ENCODE results near the gene UBL5.
A peak's percentile ranks its signal among the peaks of the same experiment; 100 is the strongest.
"Not testable (repeated sequence)": the region's sequence is repeated elsewhere in the genome, so short reads cannot be mapped to it uniquely, and the experiment has no call there.

UBL5 gene

DNA sequence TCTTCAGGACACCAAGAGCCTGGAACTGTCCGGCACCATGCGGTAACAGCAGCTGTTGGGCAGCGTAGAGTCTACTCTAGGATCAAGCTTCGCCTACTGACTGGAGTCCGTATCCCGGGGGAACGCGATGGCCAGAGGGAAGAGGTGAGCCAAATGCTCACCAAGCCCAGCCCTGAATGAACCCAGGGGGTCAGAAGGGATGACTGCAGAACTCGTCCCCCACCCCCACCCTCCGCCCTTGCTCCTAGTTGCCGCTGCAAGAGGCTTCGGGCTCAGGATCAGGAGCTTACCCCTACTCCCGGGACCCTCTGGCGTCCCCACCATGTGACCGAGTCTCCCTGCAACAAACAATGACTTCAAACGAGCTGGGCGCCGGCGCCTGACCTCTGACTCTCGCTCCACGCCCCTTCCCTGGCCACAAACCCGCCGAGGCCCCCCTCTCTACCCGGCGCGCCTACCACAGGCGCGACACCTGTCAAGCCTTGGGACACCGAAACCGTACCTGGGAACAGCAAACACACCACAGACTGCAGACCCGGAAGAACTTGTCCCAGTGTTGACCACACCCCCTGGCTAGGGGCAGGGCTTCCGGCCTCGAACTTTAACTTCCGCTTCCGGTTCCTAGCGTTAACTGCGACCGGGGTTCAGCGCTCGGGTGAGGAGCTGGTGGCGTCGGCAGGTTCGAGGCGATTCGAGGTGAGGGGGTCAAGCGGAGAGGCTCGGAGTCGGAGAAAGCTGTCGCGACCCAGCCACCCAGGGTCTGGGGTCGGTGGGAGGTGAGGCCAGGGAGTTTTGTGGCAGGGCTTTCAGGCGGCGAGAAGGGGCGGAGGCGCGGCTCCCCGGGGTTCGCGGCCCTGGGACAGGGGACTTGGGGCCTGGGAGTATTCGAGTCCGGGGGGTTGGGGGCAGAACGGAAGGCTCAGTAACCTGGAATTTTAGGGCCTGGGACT, at the start of gene UBL5:
TSS of gene UBL5 (plus strand) at position 630 of the 950 bp plus-strand sequence. CDS start 420 bp downstream, outside the sequence.
- peak; percentile 91 for DNase-seq

DNA sequence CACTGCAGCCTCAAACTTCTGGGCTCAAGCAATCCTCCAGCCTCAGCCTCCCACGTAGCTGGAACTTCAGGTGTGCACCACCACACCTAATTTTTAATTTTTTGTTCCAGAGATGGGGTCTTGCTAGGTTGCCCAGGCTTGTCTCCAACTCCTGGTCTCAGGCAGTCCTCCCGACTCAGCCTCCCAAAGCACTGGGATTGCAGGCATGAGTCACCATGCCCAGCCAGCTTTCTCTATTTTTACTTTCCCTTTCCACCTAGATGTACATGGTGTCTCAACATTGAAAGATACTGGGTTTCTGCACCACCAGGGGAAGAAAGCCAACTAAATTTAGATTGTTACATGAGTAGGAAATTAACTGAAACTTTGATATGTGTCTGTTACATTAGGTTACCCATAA, 45.4 kb upstream of the UBL5 start:
- DNase-seq, result no peak

DNA sequence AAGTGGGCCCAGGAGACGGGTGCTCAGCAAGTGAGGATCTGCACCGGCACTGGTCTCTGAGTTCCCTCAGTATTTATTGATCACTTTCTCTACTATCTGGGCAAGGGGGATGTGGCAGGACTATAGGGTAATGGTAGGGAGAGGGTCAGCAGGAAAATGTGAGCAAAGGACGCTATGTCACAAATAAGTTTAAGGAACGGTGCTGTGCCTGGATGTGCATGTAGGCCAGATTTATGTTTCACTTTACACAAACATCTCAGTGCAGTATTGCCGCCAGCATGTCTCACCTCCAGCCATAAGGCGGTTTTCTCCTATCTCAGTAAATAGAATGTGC, 43.6 kb upstream of the UBL5 start:
- DNase-seq, result not testable (repeated sequence)

DNA sequence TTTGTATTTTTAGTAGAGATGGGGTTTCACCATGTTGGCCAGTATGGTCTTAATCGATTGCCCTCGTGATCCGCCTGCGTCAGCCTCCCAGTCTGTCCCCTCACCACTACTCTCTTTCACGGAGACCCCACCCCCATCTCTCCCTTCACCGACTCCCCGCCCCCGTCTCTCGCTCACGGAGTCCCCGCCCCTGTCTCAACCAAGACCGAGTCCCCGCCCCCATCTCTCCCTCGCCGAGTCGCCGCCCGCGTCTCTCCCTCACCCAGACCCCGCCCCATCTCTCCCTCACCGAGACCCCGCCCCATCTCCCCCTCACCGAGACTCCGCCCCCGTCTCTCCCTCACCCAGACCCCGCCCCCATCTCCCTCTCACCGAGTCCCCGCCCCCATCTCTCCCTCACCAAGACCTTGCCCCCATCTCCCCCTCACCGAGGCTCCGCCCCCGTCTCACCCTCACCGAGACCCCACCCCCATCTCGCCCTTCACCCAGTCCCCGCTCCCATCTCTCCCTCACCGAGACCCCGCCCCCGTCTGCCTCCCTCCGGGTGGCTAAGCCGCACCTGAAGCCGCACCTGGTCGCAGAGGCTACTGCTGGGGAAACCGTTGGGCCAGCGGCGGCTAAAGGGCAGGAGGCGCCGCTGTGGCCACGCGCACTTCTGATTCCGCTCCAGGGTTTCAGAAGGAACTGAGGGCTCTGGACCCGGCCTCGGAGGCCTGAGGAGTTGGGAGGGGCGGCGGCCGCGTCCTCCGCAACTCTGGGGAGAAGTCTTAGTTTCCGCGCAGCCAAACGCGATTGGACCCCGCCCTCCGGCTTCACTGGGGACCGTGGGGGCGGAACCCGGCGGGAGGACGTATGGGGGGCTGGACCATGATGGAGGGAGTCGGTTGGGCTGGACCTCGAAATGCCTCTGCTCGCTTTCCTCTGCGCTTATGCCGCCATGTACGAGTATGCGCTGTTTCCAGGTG, 42.1 kb upstream of the UBL5 start:
- DNase-seq, result peak; percentile 98

DNA sequence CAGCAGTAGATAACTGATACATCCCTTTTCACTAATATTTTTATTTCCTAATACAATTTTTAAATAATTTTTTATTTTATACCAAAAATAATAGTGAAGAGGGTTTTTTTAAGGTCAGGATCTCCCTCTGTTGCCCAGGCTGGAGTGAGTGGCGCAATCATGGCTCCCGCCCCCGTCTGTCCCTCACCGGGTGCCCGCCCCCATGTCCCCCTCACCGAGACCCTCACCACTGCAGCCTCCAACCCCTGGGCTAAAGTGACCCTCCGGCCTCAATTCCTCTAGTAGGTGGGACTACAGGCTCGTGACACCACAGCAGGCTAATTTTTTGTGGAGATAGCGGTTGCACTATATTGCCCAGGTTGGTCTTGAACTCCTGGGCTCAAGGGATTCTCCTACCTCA, 41.4 kb upstream of the UBL5 start:
- DNase-seq, result no peak

DNA sequence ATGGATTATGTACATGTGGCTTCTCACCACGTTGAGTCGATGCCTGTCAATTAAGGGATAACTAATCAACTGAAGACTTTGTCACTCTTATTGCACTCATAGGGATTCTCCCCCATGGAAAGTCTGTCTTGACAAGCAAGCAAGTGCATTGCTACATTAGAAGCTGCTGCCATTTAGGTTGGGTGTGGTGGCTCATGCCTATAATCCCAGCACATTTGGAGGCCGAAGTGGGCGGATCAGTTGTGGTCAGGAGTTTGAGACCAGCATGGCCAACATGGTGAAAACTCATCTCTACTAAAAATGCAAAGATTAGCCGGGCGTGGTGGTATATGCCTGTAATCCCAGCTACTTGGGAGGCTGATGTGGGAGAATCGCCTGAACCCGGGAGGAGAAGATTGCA, 40.9 kb upstream of the UBL5 start:
- no peak for DNase-seq

DNA sequence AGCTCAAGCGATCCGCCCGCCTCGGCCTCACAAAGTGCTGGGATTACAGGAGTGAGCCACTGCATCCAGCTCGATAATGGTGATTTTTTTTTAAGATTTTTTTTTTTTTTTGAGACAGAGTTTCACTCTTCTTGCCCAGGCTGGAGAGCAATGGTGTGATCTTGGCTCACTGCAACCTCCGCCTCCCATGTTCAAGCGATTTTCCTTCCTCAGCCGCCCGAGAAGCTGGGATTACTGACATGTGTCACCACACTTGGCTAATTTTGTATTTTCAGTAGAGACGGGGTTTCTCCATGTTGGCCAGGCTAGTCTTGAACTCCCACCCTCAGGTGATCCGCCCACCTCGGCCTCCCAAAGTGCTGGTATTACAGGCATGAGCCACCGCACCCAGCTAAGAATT, 39.1 kb upstream of the UBL5 start:
- DNase-seq, result not testable (repeated sequence)

DNA sequence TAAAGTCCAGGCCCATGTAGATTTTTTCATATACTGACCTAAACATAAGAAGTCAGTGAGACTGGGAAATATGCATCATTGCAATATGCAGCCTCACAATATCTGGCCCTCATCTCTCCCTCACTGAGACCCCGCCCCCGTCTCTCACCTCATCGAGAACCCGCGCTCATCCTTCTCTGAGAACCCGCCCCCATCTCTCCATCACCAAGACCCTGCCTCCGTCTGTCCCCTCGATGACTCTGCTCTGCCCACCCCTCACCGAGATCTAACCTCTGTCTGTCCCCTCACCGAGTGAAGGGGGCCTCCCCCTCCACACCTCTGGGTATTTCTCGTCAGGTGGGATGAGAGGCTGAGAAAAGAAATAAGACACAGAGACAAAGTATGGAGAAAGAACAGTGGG, 38.7 kb upstream of the UBL5 start:
- no peak for DNase-seq

DNA sequence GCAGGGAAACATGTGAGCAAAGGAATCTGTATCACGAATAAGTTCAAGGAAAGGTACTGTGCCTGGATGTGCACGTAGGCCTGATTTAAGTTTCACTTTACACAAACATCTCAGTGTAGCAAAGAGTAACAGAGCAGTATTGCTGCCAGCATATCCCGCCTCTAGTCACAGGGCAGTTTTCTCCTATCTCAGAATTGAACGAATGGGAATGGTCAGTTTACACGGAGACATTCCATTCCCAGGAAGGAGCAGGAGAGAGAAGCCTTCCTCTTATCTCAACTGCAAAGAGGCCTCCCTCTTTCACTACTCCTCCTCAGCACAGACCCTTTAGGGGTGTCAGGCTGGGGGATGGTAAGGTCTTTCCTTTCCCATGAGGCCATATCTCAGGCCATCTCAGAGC, 38.1 kb upstream of the UBL5 start:
- not testable (repeated sequence) for DNase-seq

DNA sequence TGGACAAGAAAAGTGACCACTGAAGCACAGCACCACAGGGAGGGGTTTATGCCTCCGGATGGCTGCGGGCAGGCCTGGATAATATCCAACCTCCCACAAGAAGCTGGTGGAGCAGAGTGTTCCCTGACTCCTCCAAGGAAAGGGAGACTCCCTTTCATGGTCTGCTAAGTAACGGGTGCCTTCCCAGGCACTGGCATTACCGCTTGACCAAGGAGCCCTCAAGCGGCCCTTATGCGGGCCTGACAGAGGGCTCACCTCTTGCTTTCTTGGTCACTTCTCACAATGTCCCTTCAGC, 36.7 kb upstream of the UBL5 start:
- not testable (repeated sequence) for DNase-seq

DNA sequence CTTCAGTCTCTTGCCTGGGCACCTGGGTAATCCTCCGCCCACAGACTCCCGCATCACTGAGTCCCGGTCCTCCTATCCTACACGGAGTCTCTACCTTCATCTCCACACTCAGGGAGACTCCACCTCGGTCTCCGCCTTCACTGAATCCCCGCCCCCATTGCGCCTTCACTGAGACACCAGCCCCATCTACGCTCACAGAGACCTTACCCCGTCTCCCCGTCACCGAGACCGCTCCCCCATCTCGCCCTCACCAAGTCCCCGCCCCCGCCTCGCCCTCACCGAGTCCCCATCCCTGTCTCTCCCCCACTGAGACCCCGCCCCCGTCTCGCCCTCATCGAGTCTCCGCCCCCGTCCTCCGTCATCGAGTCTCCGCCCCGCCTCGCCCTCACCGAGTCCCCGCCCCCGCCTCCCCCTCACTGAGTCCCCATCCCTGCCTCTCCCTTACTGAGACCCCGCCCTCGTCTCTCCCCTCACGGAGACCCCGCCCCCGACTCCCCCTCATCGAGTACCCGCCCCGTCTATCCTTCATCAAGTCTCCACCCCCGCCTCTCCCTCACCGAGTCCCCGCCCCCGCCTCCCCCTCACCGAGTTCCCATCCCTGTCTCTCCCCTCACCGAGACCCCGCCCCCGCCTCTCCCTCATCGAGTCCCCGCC, 36.0 kb upstream of the UBL5 start:
- DNase-seq, result peak; percentile 97

DNA sequence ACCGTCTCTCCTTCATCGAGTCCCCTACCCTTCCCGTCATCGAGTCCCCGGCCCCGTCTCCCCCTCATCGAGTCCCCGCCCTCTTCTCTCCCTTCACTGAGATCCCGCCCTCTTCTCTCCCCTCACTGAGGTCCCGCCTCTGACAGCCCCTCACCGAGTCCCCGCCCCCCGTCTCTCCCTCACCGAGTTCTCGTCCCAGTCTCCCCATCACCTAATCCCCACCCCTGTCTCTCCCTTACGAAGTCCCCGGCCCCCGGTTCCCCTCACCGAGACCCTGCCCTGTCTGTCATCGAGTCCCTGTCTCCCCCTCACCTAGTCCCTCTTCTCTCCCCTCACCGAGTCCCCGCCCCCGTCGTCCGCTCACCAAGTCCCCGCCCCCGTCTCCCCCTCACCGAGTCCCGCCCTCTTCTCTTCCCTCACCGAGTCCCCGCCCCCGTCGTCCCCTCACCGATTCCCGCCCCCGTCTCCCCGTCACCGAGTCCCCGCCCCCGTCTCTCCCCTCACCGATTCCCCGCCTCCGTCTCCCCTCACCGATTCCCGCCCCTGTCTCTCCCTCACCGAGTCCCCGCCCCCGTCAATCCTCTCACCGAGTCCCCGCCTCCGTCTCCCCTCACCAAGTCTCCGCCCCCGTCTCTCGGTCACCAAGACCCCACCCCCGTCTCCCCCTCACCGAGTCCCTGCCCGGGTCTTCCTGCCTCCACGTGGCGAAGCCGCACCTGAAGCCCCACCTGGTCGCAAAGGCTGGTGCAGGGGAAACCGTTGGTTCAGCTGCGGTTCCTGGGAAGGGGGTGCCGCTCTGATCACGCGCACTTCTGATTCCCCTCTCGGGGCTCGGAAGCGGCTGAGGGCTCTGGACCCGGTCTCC, 35.3 kb upstream of the UBL5 start:
- DNase-seq, result peak; percentile 97

DNA sequence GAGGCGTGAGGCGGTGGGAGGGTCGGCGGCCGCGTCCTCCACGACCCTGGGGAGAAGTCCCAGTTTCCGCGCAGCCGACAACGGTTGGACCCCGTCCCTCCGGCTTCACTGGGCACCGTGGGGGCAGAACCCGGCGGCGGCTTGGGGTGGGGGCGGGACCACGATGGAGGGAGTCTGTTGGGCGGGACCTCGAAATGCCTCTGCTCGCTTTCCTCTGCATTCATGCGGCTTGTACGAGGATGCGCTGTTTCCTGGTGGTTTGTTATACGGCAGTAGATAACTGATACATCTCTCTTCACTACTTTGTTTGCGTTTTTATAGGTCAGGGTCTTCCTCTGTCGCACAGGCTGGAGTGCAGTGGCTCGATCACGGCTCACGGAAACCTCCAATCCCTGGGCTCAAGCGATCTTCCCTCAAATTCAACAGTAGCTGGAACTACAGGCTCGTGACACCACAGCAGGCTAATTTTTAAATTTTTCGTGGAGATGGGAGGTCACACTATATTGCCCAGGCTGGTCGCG, 34.6 kb upstream of the UBL5 start:
- DNase-seq, result peak; percentile 59

DNA sequence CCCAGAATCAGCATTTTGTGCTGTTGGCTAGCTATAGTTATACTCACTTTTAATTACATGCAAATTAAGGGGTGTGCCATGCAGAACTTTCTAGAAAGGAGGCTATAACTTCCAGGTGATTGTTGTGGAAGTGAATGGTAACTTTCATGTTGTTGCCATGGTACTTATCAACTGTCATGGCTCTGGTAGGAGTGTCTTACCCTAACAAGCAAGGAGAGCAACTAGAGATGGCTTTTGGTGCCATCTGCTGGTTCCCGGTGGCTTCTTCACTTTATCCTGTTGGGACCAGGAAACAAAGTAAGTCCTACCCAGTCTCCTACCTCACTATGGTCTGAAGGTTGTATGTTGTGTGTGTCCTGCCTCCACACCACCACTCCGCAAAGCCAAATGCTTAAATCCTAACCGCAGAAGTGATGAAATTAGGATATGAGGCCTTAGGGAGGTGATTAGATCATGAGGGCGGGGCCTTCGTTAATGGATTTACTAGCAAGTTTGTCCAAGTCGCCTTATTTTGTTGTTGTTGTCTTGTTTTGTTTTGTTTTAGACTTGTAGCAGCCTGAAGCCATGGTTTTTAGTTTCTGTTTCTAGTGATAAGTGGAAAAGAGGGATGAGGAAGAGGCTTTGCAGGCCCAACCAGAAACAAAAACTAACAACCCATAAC, 31.5 kb upstream of the UBL5 start:
- peak; percentile 89 for DNase-seq

DNA sequence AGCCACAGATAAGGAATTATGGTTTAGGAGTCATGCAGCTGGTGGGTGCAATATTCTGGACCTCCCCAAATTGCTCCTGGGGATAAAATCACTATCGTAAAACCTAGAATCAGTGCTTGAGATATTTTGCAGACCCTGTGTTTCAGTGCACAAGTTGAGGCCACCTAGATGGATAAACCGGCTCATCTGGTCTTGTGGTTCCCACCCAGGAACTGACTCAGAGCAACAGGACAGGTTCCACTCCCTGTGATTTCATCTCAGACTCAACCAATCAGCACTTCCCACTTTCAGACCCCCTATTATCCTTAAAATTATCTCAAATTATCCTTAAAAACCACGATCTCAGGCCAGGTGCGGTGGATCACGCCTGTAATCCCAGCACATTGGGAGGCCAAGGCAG, 29.8 kb upstream of the UBL5 start:
- DNase-seq, result no peak

DNA sequence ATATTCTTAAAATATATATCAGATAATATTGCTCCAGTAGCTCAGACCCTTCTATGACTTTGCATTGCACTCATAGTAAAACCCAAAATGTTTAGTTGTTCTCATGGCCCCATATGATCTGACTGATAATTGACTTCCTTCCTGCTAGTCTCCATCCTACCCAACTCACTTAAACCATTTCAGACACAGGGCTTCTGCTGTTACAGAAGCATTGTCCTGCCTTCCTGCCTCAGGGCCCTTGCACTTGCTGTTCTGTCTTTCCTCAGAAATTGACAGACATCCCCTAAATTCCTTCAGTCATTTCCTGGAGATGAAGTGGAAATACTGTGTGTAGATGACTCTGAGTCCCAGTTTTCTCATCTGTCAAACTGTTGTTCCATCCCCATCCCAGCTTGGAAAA, 28.6 kb upstream of the UBL5 start:
- no peak for DNase-seq

DNA sequence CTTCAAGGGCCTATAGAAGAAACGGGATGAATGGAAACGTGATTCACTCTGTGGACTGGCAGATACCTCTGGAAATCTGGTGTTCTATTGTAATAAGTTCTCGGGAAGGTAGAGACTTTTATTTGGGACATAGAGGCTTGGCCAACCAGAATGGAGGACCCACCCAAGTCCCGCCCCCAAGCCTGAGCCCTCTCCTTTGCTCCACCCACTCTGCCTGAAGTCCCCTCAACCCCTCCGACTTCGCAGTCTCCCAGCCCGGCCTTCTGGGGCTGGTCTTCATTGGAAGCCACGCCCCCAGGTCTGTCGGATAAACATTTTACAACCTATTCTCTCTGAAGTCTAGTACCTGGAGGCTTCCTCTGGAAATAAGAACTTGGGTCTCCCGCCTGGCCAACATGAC, 25.7 kb upstream of the UBL5 start:
- DNase-seq, result peak; percentile 39

DNA sequence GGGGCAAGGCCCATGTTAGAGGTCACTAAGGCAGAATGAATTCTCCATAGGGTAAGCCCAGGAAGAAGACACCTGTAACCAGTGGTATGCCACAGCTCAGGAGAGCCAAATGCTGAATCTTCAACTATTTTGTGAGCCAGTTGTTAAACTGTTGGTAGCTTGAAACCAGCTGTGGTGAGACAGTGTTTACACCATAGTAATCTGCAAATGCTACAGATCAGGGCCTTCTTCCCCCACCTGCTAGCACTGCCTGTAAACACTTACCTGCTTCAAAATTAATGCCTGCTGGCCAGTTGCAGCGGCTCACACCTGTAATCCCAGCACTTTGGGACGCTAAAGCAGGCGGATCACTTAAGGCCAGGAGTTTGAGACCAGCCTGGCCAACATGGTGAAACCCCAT, 20.9 kb upstream of the UBL5 start:
- DNase-seq, result no peak

DNA sequence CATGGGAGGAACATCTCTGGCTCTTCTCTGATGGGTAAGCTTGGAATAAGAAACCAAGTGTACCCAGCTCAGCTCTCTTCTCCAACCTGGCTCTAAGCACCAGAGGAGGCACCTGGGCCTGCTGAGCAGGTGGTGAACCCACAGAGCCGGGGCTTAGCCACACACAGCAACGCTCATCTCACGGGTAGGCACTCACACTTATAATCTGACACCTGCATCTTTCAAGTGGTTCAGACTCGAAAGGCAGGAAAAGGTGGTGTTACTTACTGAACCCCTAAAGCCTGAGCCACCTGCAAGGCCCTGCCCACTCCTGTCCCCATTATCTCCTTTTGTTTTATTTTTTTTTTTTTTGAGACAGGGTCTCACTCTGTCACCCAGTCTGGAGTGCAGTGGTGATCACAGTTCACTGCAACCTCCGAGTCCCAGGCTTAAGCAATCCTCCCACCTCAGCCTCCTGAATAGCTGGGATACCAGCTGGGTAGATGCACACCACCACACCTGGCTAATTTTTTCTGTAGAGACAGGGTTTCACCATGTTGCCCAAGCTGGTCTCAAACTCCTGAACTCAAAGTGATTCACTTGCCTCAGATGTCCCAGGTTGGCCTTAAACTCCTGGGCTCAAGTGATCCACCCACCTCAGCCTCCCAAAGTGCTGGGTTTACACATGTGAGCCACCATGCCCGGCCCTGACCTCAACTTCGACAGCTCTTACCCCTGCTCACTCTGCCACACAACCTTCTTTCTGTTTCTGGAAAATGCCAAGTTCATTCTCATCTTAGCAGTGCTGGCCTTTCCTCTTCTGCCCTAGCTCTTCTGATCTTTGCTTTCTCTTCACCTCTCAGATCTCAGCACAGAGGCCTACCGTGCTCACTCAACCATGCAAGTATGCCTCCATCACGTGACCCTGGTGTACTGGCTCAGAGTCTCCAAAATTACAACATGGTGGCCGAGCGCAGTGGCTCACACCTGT, 18.6 kb upstream of the UBL5 start:
- DNase-seq, result no peak

DNA sequence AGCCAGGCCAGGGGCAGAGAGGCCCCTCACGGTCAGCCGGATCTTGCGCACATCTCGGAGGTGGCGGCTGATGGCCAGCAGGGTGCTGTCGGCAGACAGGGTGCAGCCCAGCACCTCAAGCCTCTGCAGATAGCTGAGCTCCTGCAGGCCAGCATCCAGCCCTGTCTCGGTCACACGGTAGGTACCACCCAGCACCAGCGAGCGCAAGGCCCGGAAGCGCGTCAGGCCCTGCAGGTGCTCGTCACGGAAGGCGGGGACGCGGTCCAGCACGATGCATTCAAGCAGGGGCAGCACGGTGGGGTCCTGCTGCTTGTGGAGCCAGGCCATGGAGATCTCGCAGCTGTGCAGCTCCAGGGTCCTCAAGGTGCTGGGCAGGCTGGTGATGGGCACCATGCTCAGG, 16.6 kb upstream of the UBL5 start:
- no peak for DNase-seq

Data from NCI-H82 (cell line).